Gastrocnemius medialis (tissue), 4 donors: ENCODE measurements around the gene SLC38A7. TPM values are rescaled to one million over a fixed set of nuclear protein-coding genes. Genes with fewer than 3 reads are reported as not detected.

Experiments used
- ATAC-seq, 2 donors: fragments of 150-250 bp; one replicate each; pipeline ENCODE4 v1.9.1; 2016
- DNase-seq, 2 donors: peaks; one replicate each; pipeline ENCODE4 v3.0.0-alpha.2; 2019
- H3K27ac ChIP-seq, 4 donors: fragments of 200-600 bp; sonication (generic); 1 replicate in 1 of 4; 2 replicates in 3 of 4; pipeline ENCODE4 v1.5.1; 2016 to 2018; ENCODE audit warnings: mild to moderate bottlenecking in 2 of 4, moderate library complexity in 1 of 4
- H3K27me3 ChIP-seq, 3 donors: fragments of 200-600 bp; sonication (generic) in 2 of 3; 1 replicate in 1 of 3; 2 replicates in 2 of 3; pipeline versions ENCODE4 v1.5.1 to v1.6.0; 2016 to 2019; ENCODE audit warnings: mild to moderate bottlenecking in 1 of 3, moderate library complexity in 1 of 3
- H3K36me3 ChIP-seq, 2 donors: fragments of 200-600 bp; sonication (generic) in 1 of 2; one replicate each; pipeline ENCODE4 v1.5.1; 2017 to 2018
- H3K4me1 ChIP-seq, 2 donors: fragments of 200-600 bp; sonication (generic) in 1 of 2; one replicate each; pipeline ENCODE4 v1.5.1; 2016 to 2017; ENCODE audit warnings: mild to moderate bottlenecking in 2 of 2
- H3K4me3 ChIP-seq, 4 donors: fragments of 200-600 bp; sonication (generic) in 3 of 4; 1 replicate in 1 of 4; 2 replicates in 3 of 4; pipeline ENCODE4 v1.5.1; 2016 to 2019; ENCODE audit warnings: mild to moderate bottlenecking in 2 of 4
- H3K9me3 ChIP-seq, 3 donors: fragments of 200-600 bp; sonication (generic) in 2 of 3; 1 replicate in 1 of 3; 2 replicates in 2 of 3; pipeline ENCODE4 v1.5.1; 2016 to 2019
- CTCF ChIP-seq, 5 experiments: fragments of 450-650 bp in 3 of 5; fragments of 200-600 bp in 2 of 5; sonication (generic) in 2 of 5; IDR thresholded peaks in 4 of 5; conservative IDR thresholded peaks in 1 of 5; 1 replicate in 4 of 5; 2 replicates in 1 of 5; pipeline ENCODE4 v1.5.1; 2016 to 2019; ENCODE audit warnings: antibody characterized with exemption in 5 of 5, mild to moderate bottlenecking in 3 of 5, moderate library complexity in 3 of 5
- POLR2A ChIP-seq, 2 donors: fragments of 450-650 bp; IDR thresholded peaks; one replicate each; pipeline ENCODE4 v1.6.1; 2017; ENCODE audit warnings: antibody characterized with exemption in 2 of 2, mild to moderate bottlenecking in 2 of 2, moderate library complexity in 2 of 2
- in situ Hi-C, 4 donors: fragments of 200-750 bp; cut with MboI; loops; one replicate each; pipeline versions ENCODE4 v1.15.0 to v1.8.0; 2017; ENCODE audit warnings: low sequenced_read_pairs in 4 of 4
- intact Hi-C: fragments of 100-400 bp; cut with DNase I; formaldehyde crosslinking; loops from one replicate; pipeline ENCODE4 v1.15.1; 2023; ENCODE audit warnings: low total_unique reads
- total RNA-seq, 4 donors: library from RNA; depleted of rRNA; stranded (reverse); fragments of >200 nt; gene quantifications; one replicate each; pipeline versions ENCODE4 v1.1.0 to v1.2.3, GENCODE V29; 2016

The SLC38A7 gene
- total RNA-seq, 4 donors from 2014 or later, result 6.8 to 12.2 (median 9.1) TPM

GRCh38 chr16:58658796-58659211 is 25.8 kb downstream of the SLC38A7 start:
- H3K4me1 ChIP-seq, result no peaks in the 10 kb centered on the region
- no peaks in the 10 kb centered on the region for H3K27me3 ChIP-seq
- TF ChIP-seq POLR2A (IDR thresholded peaks at IDR 0.05) (no peak), CTCF (IDR thresholded peaks at IDR 0.05 in 4 of 5, conservative IDR thresholded peaks at IDR 0.05 in 1 of 5) (no peak)
- in situ Hi-C loops (loop anchor here in 3 of 4 donors (10.0 to 25.0 kb wide), 4 partner anchors 147 to 324 kb away; partner anchors contain the start of genes NDRG4 (in 1 of the 3) and SETD6 (in 1 of the 3)), intact Hi-C loops (no loop called here)
- ATAC-seq (no peak), DNase-seq (no peak)
- H3K9me3 ChIP-seq, result no peaks in the 10 kb centered on the region
- no peaks in the 10 kb centered on the region for H3K36me3 ChIP-seq
- no peak overlapping the region for H3K4me3 ChIP-seq
- H3K27ac ChIP-seq, result no peak overlapping the region

DNA sequence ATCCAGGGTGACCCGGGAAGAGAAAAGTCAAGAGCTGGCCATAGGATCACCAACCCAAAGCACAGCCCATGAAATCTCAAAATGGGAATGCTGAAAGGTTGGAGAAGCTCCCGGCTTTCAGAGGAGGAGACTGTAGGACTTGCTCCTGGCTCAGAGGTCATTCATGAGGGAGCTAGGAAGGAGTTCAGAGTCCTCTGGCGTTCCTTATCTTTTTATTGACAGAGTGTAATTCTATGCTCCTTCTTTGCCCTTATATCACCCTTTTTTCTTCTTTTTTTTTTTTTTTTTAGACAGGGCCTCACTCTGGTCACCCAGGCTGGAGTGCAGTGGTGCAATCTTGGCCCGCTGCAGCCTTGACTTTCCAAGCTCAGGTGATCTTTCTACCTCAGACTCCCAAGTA is 27.7 kb downstream of the SLC38A7 start:
- H3K27me3 ChIP-seq, result no peaks in the 10 kb centered on the region
- DNase-seq (no peak), ATAC-seq (no peak)
- H3K27ac ChIP-seq, result no peak overlapping the region
- H3K4me1 ChIP-seq, result no peaks in the 10 kb centered on the region
- intact Hi-C loops (no loop called here), in situ Hi-C loops (loop anchor here in 3 of 4 donors (10.0 to 25.0 kb wide), 4 partner anchors 145 to 322 kb away; partner anchors contain the start of genes NDRG4 (in 1 of the 3) and SETD6 (in 1 of the 3))
- no peaks in the 10 kb centered on the region for H3K36me3 ChIP-seq
- no peak overlapping the region for H3K4me3 ChIP-seq
- no peak for TF ChIP-seq CTCF (IDR thresholded peaks at IDR 0.05 in 4 of 5, conservative IDR thresholded peaks at IDR 0.05 in 1 of 5)
- no peak for TF ChIP-seq POLR2A (IDR thresholded peaks at IDR 0.05)
- H3K9me3 ChIP-seq, result no peaks in the 10 kb centered on the region

DNA sequence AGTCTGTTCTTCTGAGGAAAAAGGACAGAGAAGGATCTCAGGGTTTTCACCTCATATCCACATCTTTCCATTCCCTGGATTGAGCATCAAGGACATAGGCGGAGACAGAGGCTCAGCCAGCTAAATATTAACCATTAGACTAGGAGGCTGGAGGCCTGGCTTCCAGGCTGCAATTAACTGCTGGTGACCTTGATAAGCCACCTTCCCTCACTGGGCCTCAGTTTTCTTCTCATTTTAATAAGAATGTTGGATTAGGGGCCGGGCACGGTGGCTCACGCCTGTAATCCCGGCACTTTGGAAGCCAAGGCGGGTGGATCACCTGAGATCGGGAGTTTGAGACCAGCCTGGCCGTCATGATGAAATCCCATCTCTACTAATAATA is 29.4 kb downstream of the SLC38A7 start:
- H3K4me1 ChIP-seq, result no peaks in the 10 kb centered on the region
- H3K36me3 ChIP-seq, result no peaks in the 10 kb centered on the region
- H3K27ac ChIP-seq, result no peak overlapping the region
- no peaks in the 10 kb centered on the region for H3K27me3 ChIP-seq
- DNase-seq, result no peak
- intact Hi-C loops (no loop called here), in situ Hi-C loops (loop anchor here in 3 of 4 donors (10.0 to 25.0 kb wide), 4 partner anchors 143 to 320 kb away; partner anchors contain the start of genes NDRG4 (in 1 of the 3) and SETD6 (in 1 of the 3))
- no peaks in the 10 kb centered on the region for H3K9me3 ChIP-seq
- no peak overlapping the region for H3K4me3 ChIP-seq
- TF ChIP-seq POLR2A (IDR thresholded peaks at IDR 0.05) (no peak), CTCF (IDR thresholded peaks at IDR 0.05 in 4 of 5, conservative IDR thresholded peaks at IDR 0.05 in 1 of 5) (no peak)
- no peak for ATAC-seq

DNA sequence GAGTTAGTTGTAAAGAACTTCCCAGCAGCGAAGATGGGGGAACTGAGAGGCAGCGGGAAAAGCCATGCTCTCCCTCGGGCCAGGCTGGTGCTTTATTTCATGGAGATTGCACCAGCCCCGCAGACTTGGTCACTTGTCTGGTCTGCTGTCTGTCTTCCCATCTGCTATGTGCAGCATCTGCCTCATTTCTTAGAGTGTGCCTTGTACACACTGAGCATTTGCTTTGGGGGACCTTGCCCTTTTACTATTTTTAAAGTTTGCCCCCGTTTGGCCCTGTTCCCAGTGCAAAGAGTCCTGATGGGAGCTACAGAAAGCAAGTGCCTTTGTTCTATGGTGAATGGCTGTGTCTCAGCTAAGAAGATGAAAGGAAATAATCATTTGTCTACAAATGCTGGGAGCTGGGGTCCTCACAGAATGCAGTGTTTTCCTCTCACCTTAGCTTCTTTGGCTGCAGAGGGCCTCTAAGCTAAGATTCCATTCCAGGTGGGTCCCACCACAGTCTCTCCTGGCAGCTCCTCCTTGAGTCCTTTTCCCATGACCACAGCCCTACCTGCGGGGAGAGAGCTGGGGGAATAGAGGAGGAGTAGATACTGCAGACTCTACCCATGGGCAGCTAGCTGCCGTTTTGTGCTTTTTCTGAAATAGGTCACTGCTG is 29.9 kb downstream of the SLC38A7 start:
- no peak overlapping the region for H3K4me3 ChIP-seq
- ATAC-seq, result no peak
- no peaks in the 10 kb centered on the region for H3K4me1 ChIP-seq
- H3K27me3 ChIP-seq, result no peaks in the 10 kb centered on the region
- TF ChIP-seq POLR2A (IDR thresholded peaks at IDR 0.05), result no peak
- TF ChIP-seq CTCF (IDR thresholded peaks at IDR 0.05 in 4 of 5, conservative IDR thresholded peaks at IDR 0.05 in 1 of 5), result no peak
- no peak overlapping the region for H3K27ac ChIP-seq
- in situ Hi-C loops (loop anchor here in 3 of 4 donors (10.0 to 25.0 kb wide), 4 partner anchors 142 to 320 kb away; partner anchors contain the start of genes NDRG4 (in 1 of the 3) and SETD6 (in 1 of the 3)), intact Hi-C loops (no loop called here)
- DNase-seq, result no peak
- no peaks in the 10 kb centered on the region for H3K36me3 ChIP-seq
- no peaks in the 10 kb centered on the region for H3K9me3 ChIP-seq
